HK-2 (cell line): ENCODE measurements around the gene IFNA14.
"Not testable (repeated sequence)": the region's sequence is repeated elsewhere in the genome, so short reads cannot be mapped to it uniquely, and the experiment has no call there.

Experiments
- DNase-seq: peaks from one replicate; pipeline ENCODE4 v3.0.0-alpha.2; 2018; ENCODE audit not compliant: unreplicated experiment

The IFNA14 gene

GRCh38 chr9:21213411-21214326 is 26.1 kb downstream of the IFNA14 start:
- not testable (repeated sequence) for DNase-seq

GRCh38 chr9:21212160-21212559 is 27.6 kb downstream of the IFNA14 start:
- DNase-seq = not testable (repeated sequence)

- not testable (repeated sequence) for DNase-seq
Observed at GRCh38 chr9:21210782-21211181, 29.0 kb downstream of the IFNA14 start.

- no peak for DNase-seq
Observed at GRCh38 chr9:21210311-21210710, 29.5 kb downstream of the IFNA14 start.

GRCh38 chr9:21207043-21207442 is 32.8 kb downstream of the IFNA14 start, which contains the start of gene IFNA10:
TSS of gene IFNA10 (minus strand) at chr9:21207143. CDS start at chr9:21207097, 46 bp downstream.
- not testable (repeated sequence) for DNase-seq

GRCh38 chr9:21205204-21205603 is 34.6 kb downstream of the IFNA14 start:
- no peak for DNase-seq

GRCh38 chr9:21202105-21202504 is 37.7 kb downstream of the IFNA14 start, which contains the start of gene IFNA7:
TSS of gene IFNA7 (minus strand) at chr9:21202205. CDS start at chr9:21202165, 40 bp downstream.
- DNase-seq = not testable (repeated sequence)

- DNase-seq = not testable (repeated sequence)
Observed at GRCh38 chr9:21194867-21195776, 44.7 kb downstream of the IFNA14 start.
